DMS114 treated with DMSO at 0.1 percent for 48 hours (cell line): Measurements from ENCODE around the gene PES1.
"Not testable (repeated sequence)": the region's sequence is repeated elsewhere in the genome, so short reads cannot be mapped to it uniquely, and the experiment has no call there.

ENCODE experiments used
- DNase-seq: peaks from one replicate; lab custom pipeline; 2025; ENCODE audit not compliant: unreplicated experiment; lab: John Stamatoyannopoulos, UW

PES1 gene

DNA sequence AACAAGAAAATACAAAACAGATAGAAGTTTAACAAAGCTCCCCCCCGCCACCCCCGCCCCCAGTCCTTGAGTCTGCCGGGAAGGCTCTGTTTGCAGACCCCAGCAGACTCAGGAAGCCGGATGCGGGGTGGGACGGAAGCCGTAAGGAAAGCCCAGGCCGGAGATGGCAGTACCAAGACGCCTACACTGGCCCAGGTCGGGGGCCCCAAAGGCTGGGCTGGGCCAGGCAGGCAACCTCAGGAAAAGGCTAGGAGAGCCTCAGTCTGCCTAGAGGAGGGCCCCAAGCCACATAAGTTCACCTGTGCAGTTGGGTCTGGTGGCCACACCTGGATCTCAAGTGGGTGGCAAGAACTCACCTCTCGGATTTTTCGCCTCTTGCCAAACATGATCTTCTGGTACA, 13.2 kb downstream of the PES1 start:
- DNase-seq = no peak

DNA sequence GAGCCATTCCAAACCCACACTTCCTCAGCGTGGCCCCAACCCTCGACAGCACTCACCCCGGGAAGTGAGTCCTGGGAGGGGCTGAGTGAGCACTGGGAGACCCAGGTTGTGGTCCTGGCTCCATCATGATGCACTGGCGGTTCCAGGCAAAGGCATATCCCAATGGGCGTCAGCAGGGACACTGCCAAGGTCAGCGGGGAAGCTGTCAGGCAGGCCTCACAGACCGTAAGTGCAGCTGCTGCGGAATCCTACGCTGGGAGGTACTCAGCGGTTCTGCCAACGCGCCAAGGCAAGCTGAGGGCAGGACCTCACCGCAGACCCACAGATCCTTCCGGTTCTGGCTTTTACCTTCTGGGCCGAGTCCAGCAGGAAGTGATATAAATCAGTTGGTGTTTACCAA, 15.9 kb downstream of the PES1 start:
- no peak for DNase-seq

DNA sequence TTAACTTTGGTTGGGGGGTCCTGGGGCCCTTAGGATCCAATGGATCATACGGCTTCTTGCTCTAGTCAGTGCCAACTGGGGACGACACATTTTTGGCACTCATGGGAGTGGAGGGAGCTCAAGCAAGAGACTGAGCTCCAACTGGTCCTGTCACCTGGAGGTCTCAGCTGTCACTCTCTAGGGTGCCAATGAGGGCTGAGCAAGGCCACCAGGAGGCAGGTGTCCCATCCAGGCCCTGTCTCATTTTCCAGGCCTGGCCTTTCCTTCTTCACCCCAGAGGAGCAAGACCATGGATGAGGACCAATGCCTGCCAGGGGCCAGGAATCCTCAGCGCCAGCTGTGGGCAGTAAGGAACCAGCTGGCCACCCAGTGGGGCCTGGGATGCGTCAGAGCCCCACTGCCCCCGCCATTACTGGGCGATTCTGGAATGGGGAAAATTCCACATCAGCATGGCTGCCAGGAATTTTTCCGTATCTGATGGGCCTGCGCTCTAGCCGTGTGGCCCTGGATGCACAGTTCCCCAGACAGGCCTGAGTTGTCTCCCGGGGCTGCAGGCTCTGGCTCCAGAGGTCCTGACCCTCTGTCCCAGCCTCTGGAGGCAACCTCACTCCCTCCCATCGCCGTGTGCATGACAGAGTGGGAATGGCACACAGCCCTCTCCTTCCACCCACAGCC, 16.6 kb downstream of the PES1 start:
- no peak for DNase-seq

DNA sequence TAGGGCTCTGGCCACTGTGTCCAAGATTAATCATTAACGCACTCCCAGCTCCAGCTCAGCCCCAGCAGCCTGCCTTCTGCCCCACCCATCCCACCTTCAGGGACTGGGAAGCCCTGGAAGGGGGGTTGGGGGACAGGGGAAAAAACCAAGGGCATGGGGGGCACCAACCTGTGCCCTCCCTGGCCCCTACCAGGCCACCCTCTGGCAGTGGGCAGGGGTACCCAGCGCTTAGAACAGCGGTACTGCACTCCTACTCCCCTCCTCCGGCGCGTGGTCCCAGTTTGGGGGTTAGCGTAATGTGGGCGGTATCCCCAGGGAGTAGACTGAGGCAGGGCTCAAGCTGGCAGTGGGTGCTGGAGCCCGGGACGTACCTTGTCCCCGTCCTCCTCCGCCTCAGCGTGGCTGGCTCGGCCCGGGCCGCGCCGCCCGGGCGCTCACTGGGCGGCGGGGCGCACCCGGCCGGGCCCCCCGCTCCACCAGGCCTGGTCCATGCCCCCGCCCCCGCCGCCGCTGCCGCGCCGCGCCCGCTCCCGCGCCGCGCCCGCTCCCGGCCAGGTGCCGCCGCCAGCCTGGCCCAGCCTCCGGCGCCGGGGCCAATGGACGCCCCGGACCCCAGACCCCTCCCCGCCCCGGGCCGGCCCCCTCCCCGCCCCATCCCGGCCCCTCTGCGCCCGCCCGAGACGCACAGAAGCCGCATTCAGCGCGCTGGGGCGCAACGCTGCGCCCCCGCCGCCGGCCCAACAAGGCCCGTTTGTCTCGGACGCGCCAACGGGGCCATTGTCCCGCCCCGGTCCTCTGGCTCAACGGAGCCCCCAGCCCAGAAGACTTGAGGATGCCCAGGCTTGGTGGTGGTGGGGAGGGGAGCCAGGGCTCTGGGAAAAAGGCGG, 17.4 kb downstream of the PES1 start, which contains the start of gene GAL3ST1:
TSS of gene GAL3ST1 (minus strand) at position 571 of the 887 bp plus-strand sequence. CDS start 17,273 bp downstream, outside the sequence.
- no peak for DNase-seq

DNA sequence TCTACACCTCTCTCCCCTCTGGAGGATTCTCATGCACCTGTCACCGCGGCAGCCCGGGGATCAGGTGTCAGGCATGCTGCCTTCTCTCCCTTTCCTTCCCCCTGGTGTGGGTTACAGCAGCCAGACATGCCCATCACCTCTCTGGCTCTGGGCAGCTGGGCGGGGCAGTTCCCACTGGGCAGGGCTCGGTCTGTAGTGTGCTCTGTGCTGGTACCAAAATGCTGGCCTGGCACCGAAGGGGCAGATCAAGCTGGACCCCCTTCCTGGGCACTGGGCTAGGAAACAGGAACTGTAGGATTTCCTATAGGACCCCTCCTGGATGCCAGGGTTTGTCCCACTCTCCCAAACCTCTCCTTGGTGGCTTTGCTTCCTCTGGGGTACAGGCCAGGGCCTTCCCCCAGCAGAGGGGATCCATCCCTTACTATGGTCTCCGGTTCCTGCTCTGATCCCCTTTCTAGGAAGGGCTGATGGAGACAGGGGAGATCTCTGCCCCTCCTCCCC, 18.1 kb downstream of the PES1 start:
- DNase-seq = no peak

DNA sequence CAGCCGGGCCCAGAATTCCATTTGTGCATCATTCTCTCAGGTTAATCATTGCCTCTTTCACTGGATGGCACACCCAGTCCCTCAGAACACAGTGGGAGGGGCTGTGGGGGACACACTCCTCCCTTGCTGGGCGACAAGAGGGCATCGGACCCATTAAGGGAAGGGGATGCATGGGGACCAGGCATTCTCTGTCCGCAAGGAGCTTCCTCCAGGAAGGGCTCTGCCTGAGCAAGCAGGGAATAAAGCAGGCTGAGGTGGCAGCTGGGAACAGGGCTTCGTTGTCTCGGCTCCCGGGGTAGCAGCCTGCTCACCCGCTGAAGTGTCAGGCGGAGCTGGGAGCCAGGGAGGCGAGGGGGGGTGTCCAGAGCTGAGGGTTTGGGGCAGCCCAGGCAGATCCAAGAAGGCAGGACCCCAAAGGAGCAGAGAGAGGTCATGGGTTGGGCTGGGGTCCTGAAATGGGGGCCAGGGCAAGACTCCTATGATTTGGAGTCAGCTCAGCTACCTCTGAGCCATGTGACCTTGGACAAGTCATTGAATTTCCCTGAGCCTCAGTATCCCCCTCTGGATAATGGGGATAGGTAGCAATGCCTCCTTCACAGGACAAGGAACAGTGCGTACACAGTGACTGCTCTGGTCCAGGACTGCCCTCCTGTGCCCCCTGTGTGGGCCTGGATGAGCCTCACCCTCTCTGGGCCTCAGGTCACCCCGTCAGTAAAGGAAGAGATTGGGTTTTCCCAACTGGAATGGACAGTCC, 18.7 kb downstream of the PES1 start:
- DNase-seq = no peak

DNA sequence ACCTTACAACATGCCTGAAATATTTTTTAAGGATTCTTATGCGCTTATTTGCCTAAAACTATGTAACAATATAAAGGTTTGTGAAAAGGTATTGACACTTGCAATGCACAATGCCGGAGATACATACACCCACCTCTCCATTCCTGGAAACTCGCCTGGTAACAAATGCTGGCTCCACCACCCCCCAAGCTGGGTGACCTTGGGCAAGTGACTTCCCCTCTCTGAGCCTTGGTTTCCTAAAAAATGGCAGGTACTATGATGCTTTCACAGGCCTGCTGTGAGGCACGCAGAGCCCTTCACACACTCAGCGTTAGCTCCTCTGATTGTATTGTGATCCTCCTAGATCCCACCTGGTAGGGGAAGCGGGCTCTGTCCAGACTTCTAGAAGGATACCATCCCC, 19.5 kb downstream of the PES1 start:
- DNase-seq = no peak

DNA sequence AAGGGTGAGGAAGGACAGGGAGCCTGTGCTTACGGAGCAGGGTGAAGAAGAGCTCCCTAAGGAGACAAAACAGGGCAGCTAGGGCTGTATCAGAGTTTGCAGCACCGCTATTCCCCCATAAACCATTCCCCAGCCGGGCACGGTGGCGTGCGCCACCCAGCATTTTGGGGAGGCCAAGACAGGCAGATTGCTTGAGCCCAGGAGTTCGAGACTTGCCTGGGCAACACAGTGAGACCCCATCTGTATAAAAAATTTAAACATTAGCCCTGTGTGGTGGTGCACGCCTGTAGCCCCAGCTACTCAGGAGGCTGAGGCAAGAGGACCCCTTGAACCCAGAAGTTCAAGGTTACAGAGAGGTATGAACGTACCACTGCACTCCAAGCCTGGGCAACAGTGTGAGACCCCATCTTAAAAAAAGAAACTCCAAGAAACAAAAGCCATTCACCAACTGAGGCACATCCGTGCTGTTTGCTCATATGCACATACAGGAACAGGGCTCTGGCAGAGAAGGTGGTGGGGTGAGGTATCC, 22.0 kb downstream of the PES1 start:
- DNase-seq = no peak

DNA sequence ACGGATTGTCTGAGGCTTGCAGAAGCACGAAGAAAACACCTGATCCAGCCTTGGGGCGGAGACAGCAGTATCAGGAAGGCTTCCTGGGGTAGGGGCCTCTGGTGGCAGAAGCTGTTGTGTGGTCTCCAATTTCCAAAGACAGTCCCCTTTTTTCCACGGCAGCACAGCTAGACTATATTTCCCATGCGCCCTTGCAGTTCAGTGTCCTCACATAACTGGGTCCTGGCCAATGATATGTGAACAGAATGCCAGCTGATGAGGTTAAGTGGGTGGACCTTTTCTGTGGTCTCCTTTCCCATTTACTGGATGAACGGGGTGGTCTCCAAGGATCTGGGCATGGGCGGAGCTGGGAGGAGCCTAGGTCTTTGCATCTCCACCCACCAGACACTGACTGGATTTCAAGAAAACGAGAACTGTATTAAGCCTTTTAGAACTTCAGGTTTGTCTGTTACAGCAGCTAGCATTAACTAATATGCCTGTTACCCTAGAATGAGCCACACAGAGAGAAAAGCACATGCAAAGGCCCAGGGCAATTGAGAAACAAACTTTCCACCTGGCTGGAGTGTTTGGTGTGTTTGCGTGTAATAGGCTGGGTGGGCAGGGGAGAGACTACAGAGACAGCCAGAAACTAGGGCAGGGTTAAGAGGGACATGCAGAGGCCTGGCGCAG, 23.4 kb downstream of the PES1 start:
- no peak for DNase-seq

DNA sequence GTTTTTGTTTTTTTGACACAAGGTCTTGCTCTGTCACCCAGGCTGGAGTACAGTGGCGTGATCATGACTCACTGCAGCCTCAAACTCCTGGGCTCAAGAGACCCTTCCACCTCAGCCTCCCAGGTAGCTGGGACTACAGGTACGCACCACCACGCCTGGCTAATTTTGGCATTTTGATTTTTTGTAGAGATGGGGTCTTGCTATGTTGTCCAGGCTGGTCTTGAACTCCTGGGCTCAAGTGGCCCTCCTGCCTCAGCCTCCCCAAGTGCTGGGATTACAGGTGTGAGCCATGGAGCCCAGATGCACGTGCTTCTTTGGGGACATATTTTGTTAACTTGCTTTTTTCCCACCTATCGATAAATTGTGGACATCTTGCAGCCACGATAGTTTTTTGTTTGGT, 24.4 kb downstream of the PES1 start:
- DNase-seq = not testable (repeated sequence)

DNA sequence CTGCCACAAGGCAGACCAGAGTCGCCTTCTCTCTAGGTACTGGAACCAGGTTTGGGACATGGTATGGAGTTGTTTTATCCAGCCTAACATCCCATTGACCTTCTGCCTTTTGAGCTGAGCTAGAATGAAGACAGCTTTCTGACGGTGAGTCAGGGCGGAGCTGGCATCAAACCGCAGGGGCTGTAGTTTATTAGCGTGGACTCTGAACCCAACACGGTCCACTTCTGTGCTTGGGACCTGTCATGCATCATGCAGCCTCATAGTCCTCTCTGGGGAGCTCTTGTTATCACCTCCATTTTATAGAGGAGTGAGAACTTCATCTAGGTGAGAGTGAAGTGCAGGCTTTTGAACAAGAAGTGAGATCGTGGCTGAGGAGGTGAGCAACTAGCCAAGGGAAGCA, 25.6 kb downstream of the PES1 start:
- DNase-seq = no peak

DNA sequence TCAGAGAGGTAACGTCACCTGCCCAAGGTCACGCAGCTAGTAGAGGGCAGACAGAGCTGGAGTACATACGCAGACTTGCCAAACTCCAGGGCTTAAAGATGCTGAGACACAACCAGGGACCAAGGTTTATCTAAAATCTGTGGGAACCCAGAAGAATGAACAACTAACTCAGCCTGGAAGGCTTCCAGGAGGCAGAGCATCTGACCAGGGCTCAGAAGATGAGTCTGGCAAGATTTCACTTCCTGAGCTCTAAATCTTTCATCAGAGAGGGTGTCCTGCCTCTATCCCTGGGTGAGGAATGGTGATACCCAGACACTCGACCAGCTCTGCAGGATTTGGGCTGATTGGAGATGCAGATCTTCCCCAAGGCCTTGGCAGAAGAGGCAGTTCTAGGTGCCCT, 26.4 kb downstream of the PES1 start:
- no peak for DNase-seq

DNA sequence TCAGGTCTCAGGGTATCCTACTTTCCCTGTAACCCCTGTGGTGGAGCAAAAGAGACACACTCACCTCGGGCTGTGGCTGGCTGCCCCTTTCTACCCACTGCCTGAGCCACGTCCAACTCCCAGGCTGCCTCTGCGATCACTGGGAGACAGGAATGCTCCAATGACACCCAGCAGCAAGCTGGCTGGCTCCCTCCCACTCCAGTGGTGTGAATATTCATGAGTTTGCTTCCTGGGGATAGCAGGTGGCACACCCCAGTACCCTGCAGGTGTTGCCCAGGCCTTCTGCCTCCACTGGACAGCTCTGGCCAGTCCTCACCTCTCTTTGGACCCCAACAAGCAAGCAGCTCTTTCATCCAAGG, 27.0 kb downstream of the PES1 start:
- no peak for DNase-seq

DNA sequence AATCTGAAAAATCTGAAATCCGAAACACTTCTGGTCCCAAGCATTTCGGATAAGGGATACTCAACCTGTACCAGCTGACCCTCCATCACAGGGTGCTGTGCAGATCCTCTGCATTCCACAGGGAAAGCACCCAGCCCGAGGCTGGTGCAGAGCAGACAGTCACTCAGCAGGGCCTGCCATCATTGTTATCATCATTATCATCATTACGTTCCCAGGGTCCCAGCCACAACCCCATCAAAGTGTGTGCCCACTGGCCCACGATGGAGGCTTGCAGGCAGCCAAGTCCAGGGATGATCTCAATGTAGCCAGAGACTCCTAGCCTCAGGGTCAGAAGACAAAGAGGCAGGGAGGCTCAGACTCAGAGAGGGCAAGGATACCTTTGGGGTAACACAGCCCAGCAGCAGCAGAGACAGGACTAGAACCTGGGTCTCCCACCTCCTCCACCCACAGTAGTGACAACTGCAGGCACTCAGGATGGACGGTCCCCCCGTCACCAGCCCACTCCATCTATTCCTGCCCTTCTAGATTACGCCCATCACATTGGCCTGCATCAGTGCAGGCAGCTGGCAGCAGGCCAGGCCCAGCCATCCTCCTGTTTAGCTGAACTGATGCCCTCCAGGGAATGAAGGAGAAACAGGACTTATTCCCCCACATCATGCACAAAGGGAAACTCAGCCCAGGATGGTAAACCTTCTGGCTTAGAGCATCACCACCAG, 27.5 kb downstream of the PES1 start:
- no peak for DNase-seq

DNA sequence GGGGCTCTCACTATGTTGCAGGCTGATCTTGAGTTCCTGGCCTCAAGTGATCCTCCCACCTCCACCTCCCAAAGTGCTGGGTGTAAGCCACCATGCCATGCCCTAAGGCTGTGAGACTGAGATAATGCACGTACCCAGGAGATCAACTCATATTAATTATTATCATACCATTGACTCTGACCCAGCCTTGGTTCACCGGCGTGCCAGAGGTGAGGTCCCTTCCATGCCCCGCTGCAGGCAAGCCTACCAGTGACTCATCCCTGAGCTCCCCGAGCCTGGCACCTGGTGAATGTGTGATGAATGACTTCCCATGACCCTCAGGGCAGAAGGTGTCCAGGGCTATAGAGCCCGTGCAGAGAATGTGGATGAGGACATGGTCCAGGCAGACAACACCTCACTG, 29.3 kb downstream of the PES1 start:
- no peak for DNase-seq

DNA sequence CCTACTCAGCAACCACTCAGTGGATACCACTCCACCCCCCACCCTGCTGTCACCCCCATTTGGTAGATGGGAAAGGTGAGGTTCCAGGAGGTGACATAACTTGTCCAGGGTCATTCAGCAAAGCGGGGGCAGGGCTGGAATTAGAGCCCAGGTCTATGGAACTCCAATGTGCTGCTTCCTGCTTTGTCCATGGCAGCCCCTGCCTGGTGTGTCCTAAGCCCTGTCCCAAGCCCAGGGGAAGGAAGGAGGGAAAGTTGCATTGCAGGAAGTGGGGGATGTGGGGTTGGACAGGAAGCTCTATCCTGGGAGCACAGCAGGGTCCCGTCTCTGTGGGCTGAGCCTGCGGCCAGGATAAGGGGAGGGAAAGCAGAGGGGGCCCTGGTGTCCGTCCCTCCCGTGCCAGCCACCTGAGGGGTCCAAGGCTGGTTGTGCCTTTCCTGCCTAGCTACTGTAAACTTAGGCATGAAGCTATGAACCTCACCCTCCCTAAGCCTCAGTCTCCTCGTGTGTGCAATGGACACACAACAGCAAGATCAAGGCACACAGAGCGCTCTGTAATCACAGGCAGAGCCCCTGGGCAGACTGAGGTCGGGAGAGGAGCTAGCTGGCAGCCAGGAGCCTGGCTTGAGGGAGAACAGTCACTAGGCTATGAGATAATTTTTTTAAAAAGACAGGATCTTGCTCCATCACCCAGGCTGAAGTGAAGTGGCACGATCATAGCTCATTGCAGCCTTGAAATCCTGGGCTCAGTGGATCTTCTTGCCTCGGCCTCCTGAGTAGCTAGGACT, 30.1 kb downstream of the PES1 start:
- DNase-seq = no peak

DNA sequence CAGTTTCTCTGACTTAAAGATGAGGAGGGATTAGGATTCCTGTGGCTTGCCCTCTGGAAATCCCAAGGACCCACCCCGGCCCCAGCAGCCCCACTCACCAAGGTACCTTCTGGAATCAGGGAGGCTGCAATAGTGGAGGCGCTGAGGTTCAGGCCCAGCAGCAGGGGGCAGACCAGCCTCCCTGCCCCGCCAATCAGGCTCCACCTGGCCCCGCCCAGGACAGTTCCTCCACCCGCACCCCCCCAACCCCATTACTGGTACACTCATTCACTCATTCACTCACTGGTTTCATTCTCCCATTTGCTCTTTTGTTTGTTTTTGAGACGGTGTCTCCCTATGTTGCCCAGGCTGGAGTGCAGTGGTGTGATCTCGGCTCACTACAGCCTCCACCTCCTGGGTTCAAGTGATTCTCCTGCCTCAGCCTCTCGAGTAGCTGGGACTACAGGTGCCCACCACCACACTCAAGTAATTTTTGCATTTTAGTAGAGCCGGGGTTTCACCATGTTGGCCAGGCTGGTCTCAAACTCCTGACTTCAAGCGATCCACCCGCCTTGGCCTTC, 31.0 kb downstream of the PES1 start:
- DNase-seq = not testable (repeated sequence)

DNA sequence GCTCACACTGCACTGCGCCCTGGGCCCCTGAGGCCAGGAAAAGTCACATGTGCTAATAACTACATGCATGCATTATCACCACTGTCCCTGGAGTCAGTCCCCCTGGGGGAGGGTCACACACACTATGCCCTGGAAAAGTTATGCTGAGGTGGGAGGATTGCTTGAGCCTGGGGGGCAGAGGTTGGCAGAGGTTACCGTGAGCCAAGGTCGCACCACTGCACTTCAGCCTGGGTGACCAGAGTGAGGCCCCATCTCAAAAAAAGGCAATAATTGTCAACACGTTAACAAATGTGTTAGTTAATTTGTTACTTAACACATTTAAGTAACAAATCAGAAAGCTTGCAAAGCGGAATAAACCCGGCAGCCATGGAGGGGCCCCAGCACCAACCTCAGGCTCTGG, 31.8 kb downstream of the PES1 start:
- no peak for DNase-seq

DNA sequence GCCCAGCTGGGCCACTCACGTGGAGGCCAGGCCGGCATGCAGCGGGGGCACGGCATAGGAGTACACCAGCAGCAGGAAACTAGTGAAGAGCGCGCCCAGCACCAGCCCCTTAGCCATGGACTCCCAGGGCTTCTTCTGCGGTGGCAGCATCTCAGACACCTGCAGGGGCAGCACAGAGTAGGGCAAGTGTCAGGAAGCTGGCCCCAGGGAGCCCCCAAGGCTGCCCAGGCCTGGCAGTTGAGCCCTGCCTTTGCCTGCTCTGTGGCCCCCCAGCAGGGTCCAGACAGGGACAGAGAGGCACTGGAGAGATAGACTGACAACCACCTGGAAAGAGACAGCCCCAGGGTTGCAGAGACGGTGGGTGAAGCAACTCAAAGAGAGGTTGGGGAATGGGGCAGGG, 34.5 kb downstream of the PES1 start:
- no peak for DNase-seq
